AG09319 (cell line): ENCODE results near the gene SAFB2.

Experiments
- DNase-seq: peaks from one replicate; pipeline ENCODE4 v3.0.0-alpha.2; 2010; ENCODE audit warnings: low read depth; ENCODE audit errors: extremely low read depth
- TF ChIP-seq, protein P1 (sequence below): IDR thresholded peaks from 2 replicates; pipeline ENCODE4 v1.5.1; 2011; ENCODE audit warnings: low read depth, mild to moderate bottlenecking, inconsistent platforms, low read length, moderate library complexity

Gene SAFB2

DNA sequence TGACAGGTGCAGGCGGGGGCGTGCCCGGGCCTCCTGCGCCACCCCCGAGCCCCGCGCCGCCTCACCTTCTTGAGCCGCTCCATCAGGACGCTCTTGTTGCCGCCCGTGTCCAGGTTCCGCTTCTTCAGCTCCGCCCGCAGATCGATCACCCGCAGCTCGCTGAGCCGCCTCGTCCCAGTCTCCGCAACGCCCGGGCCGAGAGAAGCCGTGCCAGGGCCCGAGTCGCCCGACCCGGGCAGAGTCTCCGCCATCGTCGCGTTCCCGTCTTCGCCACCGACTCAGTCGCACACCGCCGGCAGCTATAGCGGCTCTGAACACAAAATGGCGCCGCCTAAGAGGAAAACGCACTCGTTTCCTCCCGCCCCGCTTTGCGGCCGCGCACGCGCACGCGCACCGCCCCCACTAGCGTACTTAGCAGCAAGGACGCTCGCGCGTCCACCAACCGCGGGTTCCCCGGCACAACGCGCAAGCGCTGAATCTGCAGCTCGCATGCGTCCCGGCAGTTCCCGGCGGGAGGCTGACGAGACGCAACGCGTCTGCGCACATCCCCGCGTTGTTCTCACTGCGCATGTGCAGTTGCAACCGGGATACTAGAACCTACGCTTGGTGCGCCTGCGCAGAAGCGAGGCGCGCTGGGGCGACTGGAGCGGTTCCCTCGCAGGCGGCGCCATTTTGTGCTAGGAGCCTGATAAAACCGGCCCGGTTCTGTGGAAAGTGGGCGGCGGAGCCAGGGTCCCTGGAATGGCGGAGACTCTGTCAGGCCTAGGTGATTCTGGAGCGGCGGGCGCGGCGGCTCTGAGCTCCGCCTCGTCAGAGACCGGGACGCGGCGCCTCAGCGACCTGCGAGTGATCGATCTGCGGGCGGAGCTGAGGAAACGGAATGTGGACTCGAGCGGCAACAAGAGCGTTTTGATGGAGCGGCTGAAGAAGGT lies at the start of gene SAFB2, which contains the start of gene SAFB:
Gene SAFB2, minus strand, starts transcription at position 312 of the 932 bp plus-strand sequence. Its CDS starts 61 bp downstream, at position 251.
Gene SAFB, plus strand, starts transcription at position 619 of the 932 bp plus-strand sequence. Its CDS starts 123 bp downstream, at position 742.
- TF ChIP-seq, protein P1, sequence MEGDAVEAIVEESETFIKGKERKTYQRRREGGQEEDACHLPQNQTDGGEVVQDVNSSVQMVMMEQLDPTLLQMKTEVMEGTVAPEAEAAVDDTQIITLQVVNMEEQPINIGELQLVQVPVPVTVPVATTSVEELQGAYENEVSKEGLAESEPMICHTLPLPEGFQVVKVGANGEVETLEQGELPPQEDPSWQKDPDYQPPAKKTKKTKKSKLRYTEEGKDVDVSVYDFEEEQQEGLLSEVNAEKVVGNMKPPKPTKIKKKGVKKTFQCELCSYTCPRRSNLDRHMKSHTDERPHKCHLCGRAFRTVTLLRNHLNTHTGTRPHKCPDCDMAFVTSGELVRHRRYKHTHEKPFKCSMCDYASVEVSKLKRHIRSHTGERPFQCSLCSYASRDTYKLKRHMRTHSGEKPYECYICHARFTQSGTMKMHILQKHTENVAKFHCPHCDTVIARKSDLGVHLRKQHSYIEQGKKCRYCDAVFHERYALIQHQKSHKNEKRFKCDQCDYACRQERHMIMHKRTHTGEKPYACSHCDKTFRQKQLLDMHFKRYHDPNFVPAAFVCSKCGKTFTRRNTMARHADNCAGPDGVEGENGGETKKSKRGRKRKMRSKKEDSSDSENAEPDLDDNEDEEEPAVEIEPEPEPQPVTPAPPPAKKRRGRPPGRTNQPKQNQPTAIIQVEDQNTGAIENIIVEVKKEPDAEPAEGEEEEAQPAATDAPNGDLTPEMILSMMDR, result no peak
- peak; percentile 99 for DNase-seq

DNA sequence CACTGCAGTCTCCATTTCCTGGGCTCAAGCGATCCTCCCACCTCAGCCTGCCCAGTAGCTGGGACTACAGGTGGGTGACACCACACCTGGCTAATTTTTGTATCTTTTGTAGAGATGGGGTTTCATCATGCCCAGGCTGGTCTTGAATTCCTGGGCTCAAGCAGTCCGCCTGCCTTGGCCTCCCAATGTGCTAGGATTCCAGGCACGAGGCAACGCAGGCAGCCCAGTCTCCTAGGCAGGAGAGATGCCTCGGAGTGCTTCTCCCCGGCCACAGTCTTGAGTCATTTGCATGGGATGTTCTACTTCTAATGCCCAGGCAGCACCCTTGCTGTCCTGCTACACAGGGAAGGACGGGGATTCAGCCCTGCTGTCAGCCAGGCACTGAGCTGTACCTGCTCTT lies 49.0 kb upstream of the SAFB2 start:
- TF ChIP-seq, protein P1, result no peak
- no peak for DNase-seq

DNA sequence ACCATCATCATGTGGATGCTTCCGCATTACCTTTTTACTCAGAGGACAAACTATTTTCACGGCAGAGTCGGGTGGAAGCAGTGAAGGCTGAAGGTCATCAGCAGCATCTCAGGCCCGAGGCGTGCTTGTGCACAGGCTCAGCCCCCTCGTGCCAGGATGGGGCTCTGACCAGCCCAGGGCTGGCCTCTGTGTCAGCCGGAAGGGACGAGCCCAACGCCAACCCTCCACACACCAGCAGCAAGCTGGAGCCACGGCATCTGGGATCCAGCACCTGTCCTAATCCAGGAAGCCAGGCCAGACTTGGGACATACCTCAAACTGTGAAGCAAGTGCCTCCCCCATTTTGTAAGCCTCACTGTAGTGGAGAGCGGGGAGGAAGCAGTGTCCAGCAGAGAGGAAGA lies 46.6 kb upstream of the SAFB2 start:
- TF ChIP-seq, protein P1, result no peak
- DNase-seq, result no peak

DNA sequence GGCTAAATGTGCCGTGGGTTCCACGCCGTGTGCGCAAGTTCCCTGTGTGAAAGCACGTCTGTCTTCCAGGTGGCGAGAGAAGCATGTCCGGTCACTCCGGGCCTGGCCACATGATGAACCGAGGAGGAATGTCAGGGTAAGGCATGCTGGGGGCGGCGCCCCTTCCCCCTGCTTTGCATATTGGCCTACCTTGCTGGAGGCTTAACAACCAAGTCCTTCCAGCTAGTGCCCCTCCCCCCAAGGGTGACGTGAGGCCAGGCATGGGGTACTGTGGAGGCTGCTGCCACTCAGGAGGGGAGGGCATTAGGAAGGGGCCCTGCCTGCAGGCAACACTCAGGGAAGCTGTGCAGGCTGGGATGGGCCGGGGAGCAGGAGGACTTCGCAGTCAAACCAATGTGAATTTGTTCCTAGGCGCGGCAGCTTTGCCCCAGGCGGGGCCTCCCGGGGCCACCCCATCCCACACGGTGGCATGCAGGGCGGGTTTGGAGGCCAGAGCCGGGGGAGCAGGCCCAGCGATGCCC lies 45.2 kb upstream of the SAFB2 start:
- TF ChIP-seq, protein P1, result no peak
- no peak for DNase-seq

DNA sequence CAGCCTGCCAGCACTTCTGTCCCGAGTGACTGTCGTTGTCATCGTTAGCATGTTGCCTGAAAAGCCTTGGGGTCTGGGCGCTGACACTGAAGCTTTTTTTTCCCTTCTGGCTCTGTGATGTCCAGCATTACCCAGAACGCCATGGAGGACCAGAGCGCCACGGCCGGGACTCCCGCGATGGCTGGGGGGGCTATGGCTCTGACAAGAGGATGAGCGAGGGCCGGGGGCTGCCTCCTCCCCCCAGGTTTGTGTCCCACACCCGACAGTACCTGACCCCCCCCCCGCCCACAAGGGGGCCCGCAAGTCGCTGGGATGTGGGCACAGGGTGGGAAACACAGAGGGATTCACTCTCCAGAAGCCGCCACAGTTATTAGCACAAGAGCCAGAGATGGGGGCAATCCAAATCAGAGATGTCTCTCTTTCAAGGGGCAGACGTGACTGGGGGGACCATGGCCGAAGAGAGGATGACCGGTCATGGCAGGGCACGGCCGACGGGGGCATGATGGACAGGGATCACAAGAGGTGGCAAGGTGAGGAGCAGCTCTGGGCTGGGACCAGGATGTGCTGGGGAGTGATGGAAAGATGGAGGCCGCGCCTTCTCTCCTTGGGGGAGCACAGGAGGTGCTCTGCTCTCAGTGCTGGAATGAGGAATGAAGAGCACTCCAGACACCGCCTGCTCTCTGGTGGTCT lies 44.5 kb upstream of the SAFB2 start:
- TF ChIP-seq, protein P1, result no peak
- DNase-seq, result no peak

DNA sequence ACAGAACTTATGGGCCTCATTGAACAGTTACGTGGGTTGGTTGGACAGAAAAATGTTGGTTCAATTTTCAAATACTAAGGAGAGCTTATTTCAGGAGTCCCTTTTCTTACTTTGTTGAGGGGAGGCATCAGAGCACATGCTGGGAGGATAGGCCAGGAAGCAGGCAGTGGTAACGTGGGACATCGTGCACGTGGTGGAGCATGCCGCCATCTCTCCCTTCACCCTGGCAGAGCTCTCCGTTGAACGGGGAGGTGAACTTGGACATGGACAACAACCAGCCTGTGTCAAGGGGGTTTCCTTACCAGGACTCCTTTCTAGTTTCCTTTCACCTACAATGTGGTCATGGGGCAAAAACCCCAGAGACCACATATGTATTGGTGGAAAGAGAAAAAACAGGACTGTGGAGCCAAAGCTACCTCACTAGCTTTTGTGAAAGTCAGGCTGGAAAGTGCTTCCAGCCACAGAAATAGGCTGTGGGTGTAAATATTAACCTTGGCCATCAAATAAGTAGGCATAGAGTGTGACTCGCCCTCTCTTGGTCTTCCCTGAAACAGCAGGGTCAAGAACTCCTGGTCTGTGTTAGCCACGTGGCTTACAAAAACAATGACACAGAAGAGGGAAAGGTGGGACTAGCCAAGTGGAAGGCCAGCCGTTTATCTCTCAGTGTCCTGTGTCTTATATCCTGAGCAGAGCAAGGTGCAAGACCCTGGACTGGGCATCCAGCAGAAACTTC lies 43.4 kb upstream of the SAFB2 start:
- no peak for DNase-seq
- TF ChIP-seq, protein P1, result peak; percentile 26
